ENCODE results near the gene POLR2J. TPM values are rescaled to one million over a fixed set of nuclear protein-coding genes. Genes with fewer than 3 reads are reported as not detected.
A peak's percentile ranks its signal among the peaks of the same experiment; 100 is the strongest.
"Not testable (repeated sequence)": the region's sequence is repeated elsewhere in the genome, so short reads cannot be mapped to it uniquely, and the experiment has no call there.

POLR2J gene
- total RNA-seq (2014; rRNA removed; shearing (Covaris generic)) (32.2 and 39.0 TPM in 2 replicates), polyA plus RNA-seq (2016; fragmentation: Nextera tagmentation; extraction: Ambion mirVana) (167 and 190 TPM in 2 replicates)
- long read RNA-seq, transcript POLR2J-201 (4 exons, 932 nt), result major isoform, 70 of 82 reads
- long read RNA-seq, partial matches to known transcripts, result 2 of 82 reads
- long read RNA-seq, other reads (novel, unspliced or antisense), result 10 of 82 reads

DNA sequence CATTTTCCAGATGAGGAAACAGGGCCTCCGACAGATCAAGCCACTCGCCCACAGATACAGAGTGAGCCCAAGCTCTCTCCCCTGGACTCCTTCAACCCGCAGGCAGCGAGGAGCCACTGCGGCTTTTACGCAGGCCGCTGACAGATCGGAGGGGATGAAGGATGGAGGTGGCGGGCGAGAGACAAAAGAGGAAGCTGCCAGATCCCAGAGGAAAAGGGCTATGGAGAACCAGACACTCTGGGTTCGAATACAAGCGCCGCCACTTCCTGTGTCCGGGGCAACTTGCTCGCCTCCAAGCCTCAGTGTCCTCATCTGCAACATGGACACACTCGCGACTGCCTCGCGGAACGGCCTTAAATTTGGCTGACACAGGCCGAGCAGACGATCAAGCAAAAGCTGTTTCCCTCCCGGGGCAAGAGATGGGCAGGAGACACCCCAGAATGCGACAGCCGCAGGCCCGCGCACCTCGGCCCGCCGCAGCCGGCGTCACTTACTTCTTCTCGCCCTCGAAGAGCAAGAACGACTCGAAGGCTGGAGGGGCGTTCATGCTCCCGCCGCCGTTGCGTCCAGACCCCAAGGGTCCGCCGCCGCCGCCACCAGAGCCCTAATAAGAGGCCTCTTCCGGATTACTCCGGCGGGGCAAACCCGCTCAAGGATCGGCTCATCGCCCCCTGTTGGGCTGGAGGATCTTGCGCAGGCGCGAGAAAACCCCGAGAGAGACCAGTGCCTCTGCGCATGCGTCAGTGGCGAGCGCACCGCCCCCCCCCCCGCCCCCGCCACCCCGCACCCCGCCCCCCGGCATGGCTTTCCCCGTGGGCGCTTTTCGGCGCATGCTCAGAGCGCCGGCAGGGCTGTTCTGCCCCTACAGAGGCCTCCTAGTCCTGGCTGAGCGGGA lies at the start of gene POLR2J:
Gene POLR2J, minus strand, starts transcription at position 609 of the 895 bp plus-strand sequence. Its CDS starts 62 bp downstream, at position 547.
- H3K27ac ChIP-seq (ENCODE audit: low read depth); H3K4me2 ChIP-seq; H3K4me1 Mint-ChIP-seq; H3K4me1 ChIP-seq (ENCODE audit: insufficient read depth); H3F3A ChIP-seq (replicated peaks; ENCODE audit: low read depth); H3K9me3 Mint-ChIP-seq; H3K27me3 Mint-ChIP-seq (ENCODE audit: insufficient read depth, low read depth, poor library complexity); H2AFZ ChIP-seq; H3K27me3 ChIP-seq (ENCODE audit: insufficient read depth); H4K20me1 ChIP-seq (replicated peaks; ENCODE audit: insufficient read depth); H3K9me2 ChIP-seq (ENCODE audit: insufficient read depth); H3K79me2 ChIP-seq (replicated peaks; ENCODE audit: insufficient read depth); H3K36me3 ChIP-seq (ENCODE audit: insufficient read depth); H3K36me3 Mint-ChIP-seq (ENCODE audit: low read depth): not testable (repeated sequence)
- peak within 1 kb of the TSS; percentile 51; the same call in 1 of the 2 replicates for H3K4me3 ChIP-seq
- ATAC-seq (peak; percentile 88), DNase-seq (ENCODE audit: low spot score) (peak; percentile 75)
- TF ChIP-seq, protein P1, sequence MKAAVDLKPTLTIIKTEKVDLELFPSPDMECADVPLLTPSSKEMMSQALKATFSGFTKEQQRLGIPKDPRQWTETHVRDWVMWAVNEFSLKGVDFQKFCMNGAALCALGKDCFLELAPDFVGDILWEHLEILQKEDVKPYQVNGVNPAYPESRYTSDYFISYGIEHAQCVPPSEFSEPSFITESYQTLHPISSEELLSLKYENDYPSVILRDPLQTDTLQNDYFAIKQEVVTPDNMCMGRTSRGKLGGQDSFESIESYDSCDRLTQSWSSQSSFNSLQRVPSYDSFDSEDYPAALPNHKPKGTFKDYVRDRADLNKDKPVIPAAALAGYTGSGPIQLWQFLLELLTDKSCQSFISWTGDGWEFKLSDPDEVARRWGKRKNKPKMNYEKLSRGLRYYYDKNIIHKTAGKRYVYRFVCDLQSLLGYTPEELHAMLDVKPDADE (IDR thresholded peaks at IDR 0.05), result peak; percentile 43; the same call in 1 of the 2 replicates
- TF ChIP-seq POLR2AphosphoS5 (IDR thresholded peaks at IDR 0.05; ENCODE audit: low read depth), result 0 out of 2 replicates have a peak, but pooled peaks have one; percentile 34
- TF ChIP-seq, protein P2, sequence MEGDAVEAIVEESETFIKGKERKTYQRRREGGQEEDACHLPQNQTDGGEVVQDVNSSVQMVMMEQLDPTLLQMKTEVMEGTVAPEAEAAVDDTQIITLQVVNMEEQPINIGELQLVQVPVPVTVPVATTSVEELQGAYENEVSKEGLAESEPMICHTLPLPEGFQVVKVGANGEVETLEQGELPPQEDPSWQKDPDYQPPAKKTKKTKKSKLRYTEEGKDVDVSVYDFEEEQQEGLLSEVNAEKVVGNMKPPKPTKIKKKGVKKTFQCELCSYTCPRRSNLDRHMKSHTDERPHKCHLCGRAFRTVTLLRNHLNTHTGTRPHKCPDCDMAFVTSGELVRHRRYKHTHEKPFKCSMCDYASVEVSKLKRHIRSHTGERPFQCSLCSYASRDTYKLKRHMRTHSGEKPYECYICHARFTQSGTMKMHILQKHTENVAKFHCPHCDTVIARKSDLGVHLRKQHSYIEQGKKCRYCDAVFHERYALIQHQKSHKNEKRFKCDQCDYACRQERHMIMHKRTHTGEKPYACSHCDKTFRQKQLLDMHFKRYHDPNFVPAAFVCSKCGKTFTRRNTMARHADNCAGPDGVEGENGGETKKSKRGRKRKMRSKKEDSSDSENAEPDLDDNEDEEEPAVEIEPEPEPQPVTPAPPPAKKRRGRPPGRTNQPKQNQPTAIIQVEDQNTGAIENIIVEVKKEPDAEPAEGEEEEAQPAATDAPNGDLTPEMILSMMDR (conservative IDR thresholded peaks at IDR 0.05; ENCODE audit: low read depth in 2 of 2), result peak; percentile 30 to 59; a peak in 2 of 4 replicates
- H3K4me3 Mint-ChIP-seq, result peak within 1 kb of the TSS; percentile 85
- peak within 1 kb of the TSS; percentile 83; the same call in 1 of the 2 replicates for H3K27ac Mint-ChIP-seq

DNA sequence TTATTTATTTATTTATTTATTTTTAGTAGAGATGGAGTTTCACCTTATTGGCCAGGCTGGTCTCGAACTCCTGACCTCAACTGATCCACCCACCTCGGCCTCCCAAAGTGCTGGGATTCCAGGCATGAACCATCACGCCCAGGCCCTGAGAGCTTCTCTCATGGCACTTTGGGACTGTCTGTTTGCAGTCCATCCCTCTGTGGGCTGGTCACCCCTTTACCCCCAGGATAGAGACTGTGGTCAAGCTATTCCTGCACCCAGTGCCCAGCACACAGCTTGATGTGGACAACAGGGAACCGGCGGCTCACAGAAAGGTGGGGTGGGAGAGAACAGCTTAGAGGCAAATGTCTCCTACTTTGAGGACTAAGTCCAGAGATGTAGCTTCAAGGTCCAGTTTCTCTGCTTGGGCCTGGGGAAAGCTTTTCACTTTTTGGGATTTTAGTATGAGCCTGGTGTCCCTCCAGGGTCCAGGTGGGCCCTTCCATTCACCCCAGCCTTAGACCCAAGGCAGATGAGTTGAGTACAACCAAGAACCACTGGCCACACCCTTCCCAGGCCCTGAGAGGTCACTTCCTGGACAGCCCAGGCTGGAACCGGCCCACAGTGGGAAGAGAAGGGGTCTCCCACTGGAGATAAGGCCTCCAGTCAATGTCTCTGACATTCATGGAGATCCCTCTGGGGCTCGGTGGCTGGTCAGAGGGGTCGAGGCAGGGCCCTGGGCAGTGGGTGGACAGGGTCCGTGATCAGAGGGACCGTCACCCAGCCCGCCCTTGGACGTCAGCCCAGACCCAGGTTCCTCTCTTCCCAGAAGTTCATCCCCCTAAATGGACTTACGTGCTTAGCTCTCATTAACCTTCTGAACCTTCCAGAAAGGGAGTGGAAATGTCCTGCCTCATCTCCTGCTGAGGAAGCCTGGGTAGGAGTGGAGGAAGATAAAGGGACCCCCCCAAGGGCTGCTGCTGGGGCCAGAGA lies 49.4 kb upstream of the POLR2J start:
- not testable (repeated sequence) for H3K27ac ChIP-seq (ENCODE audit: low read depth); H3K36me3 Mint-ChIP-seq (ENCODE audit: low read depth); H3K9me3 Mint-ChIP-seq; ATAC-seq; H3K36me3 ChIP-seq (ENCODE audit: insufficient read depth); H3K4me1 ChIP-seq (ENCODE audit: insufficient read depth); H3F3A ChIP-seq (replicated peaks; ENCODE audit: low read depth); H3K4me3 Mint-ChIP-seq; H3K4me3 ChIP-seq; H2AFZ ChIP-seq; H3K79me2 ChIP-seq (replicated peaks; ENCODE audit: insufficient read depth); DNase-seq (ENCODE audit: low spot score); H3K4me1 Mint-ChIP-seq; H3K27ac Mint-ChIP-seq; H4K20me1 ChIP-seq (replicated peaks; ENCODE audit: insufficient read depth); H3K9me2 ChIP-seq (ENCODE audit: insufficient read depth); H3K27me3 Mint-ChIP-seq (ENCODE audit: insufficient read depth, low read depth, poor library complexity); H3K4me2 ChIP-seq; H3K27me3 ChIP-seq (ENCODE audit: insufficient read depth)

DNA sequence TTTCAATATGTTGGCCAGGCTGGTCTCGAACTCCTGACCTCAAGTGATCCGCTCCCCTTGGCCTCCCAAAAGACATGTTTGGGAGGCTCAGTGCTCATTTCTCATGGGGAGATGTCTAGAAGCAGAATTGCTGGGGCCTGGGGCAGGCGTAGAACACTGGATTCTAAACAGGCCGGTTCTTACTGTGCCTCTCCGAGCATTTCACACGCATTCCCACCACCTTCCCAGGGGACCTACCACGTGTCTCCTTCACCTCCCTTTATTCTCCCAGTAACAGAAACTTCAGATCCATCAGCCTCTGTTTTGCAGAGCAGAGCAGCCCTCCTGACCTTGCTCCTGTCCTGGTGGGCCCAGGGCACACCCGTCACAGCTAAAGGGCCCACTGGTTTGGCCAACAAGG lies 48.5 kb upstream of the POLR2J start:
- H3K27ac ChIP-seq (ENCODE audit: low read depth); ATAC-seq; H3K4me3 Mint-ChIP-seq: not testable (repeated sequence)

DNA sequence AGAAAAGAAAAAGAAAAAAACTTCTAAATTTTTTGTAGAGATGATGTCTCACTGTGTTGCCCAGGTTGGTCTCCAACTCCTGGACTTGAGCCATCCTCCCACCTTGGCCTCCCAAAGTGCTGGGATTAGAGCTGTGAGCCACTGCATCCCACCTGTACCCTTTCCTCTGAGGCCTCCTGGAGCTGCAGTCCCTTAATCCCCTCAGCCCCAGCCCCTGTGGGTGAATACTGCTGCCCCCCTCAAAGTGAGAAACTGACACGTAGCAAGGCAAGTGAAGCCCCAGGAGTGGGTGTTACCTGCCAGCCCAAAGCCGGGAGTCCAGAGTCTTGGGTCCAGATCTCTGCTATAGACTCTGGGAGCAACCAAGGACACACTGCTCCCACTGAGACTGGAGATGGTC lies 46.1 kb upstream of the POLR2J start:
- not testable (repeated sequence) for H3K27me3 ChIP-seq (ENCODE audit: insufficient read depth); H3K4me1 ChIP-seq (ENCODE audit: insufficient read depth); H3K36me3 ChIP-seq (ENCODE audit: insufficient read depth); H3K27ac ChIP-seq (ENCODE audit: low read depth); H3K4me3 Mint-ChIP-seq; DNase-seq (ENCODE audit: low spot score); H2AFZ ChIP-seq; H3K9me3 Mint-ChIP-seq; H3K27ac Mint-ChIP-seq; ATAC-seq; H3K79me2 ChIP-seq (replicated peaks; ENCODE audit: insufficient read depth); H3K27me3 Mint-ChIP-seq (ENCODE audit: insufficient read depth, low read depth, poor library complexity); H3K4me1 Mint-ChIP-seq; H3K9me2 ChIP-seq (ENCODE audit: insufficient read depth); H3K4me2 ChIP-seq; H3K4me3 ChIP-seq; H3K36me3 Mint-ChIP-seq (ENCODE audit: low read depth); H3F3A ChIP-seq (replicated peaks; ENCODE audit: low read depth); H4K20me1 ChIP-seq (replicated peaks; ENCODE audit: insufficient read depth)

More for the DNA sequence above, 48.5 kb upstream of the POLR2J start:
- H3K36me3 Mint-ChIP-seq (ENCODE audit: low read depth); H3K9me3 Mint-ChIP-seq; H3K4me1 ChIP-seq (ENCODE audit: insufficient read depth); H3K9me2 ChIP-seq (ENCODE audit: insufficient read depth); H2AFZ ChIP-seq; H4K20me1 ChIP-seq (replicated peaks; ENCODE audit: insufficient read depth); H3K4me3 ChIP-seq; H3K27me3 ChIP-seq (ENCODE audit: insufficient read depth); DNase-seq (ENCODE audit: low spot score); H3F3A ChIP-seq (replicated peaks; ENCODE audit: low read depth); H3K4me2 ChIP-seq; H3K4me1 Mint-ChIP-seq; H3K36me3 ChIP-seq (ENCODE audit: insufficient read depth); H3K27me3 Mint-ChIP-seq (ENCODE audit: insufficient read depth, low read depth, poor library complexity); H3K79me2 ChIP-seq (replicated peaks; ENCODE audit: insufficient read depth); H3K27ac Mint-ChIP-seq: not testable (repeated sequence)
